22Rv1 (cell line): Measurements from ENCODE around the gene CRACR2A.

Experiments used
- H3K27ac ChIP-seq: fragments of 450-650 bp; 2 replicates; pipeline ENCODE4 v1.5.1; 2017
- ZFX ChIP-seq: fragments of 450-650 bp; IDR thresholded peaks from 2 replicates; pipeline ENCODE4 v1.6.1; 2017; ENCODE audit warnings: antibody characterized with exemption, borderline replicate concordance
- TF ChIP-seq, protein P1 (sequence below): fragments of 450-650 bp; IDR thresholded peaks from 2 replicates; pipeline ENCODE4 v1.5.1; 2017; ENCODE audit warnings: mild to moderate bottlenecking

Gene CRACR2A

GRCh38 chr12:3728686-3729085, 24.2 kb downstream of the CRACR2A start:
- no peak overlapping the region for H3K27ac ChIP-seq
- TF ChIP-seq, protein P1, sequence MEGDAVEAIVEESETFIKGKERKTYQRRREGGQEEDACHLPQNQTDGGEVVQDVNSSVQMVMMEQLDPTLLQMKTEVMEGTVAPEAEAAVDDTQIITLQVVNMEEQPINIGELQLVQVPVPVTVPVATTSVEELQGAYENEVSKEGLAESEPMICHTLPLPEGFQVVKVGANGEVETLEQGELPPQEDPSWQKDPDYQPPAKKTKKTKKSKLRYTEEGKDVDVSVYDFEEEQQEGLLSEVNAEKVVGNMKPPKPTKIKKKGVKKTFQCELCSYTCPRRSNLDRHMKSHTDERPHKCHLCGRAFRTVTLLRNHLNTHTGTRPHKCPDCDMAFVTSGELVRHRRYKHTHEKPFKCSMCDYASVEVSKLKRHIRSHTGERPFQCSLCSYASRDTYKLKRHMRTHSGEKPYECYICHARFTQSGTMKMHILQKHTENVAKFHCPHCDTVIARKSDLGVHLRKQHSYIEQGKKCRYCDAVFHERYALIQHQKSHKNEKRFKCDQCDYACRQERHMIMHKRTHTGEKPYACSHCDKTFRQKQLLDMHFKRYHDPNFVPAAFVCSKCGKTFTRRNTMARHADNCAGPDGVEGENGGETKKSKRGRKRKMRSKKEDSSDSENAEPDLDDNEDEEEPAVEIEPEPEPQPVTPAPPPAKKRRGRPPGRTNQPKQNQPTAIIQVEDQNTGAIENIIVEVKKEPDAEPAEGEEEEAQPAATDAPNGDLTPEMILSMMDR, result no peak
- TF ChIP-seq ZFX, result no peak

DNA sequence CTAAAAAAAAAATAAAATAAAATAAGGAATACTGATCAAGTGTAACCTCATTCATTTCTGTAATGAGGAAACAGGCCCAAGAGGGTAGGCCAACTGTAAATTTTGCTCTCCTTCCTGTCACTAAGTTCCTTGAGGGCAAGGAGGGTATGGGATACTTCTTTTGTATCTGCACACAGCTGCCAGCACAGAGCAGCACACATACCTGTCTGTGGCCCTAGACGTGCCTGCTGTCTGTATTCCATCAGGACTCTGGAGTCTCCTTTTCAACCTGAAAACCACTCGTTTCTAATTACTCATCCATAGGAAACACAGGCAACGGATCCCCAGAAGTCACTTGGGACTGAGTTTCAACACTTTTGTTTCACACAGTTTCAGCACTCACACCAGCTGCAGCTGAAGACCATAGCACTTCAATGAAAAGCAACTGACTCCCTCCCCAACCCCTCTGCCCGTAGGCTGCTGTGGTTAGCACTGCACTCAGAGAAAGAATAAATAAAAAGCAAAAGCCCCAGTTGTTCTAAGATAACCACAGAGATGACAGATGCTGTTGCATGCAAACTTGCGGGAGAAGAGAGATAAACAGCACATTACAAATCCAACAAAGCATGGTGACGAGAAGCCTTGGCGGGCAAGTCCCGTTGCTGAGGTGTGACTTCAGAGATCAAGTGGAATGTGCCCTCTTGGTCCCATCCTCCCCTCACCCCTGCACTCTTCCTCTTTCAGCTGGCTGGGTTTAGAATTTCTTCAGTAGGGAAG, 24.9 kb downstream of the CRACR2A start:
- TF ChIP-seq ZFX, result no peak
- TF ChIP-seq, protein P1, result no peak
- no peak overlapping the region for H3K27ac ChIP-seq

GRCh38 chr12:3727354-3727753, 25.6 kb downstream of the CRACR2A start:
- no peak overlapping the region for H3K27ac ChIP-seq
- TF ChIP-seq ZFX, result no peak
- TF ChIP-seq, protein P1, result no peak

GRCh38 chr12:3726456-3726855, 26.5 kb downstream of the CRACR2A start:
- TF ChIP-seq, protein P1, result no peak
- H3K27ac ChIP-seq, result no peak overlapping the region

- no peak overlapping the region for H3K27ac ChIP-seq
- TF ChIP-seq, protein P1, result no peak
- no peak for TF ChIP-seq ZFX
Observed at GRCh38 chr12:3725388-3726115, 27.4 kb downstream of the CRACR2A start.

- H3K27ac ChIP-seq, result no peak overlapping the region
- no peak for TF ChIP-seq ZFX
- TF ChIP-seq, protein P1, result no peak
Observed at GRCh38 chr12:3723916-3724805, 28.7 kb downstream of the CRACR2A start.
